Putamen (tissue), 1 donor: Measurements from ENCODE around the gene RFC4.

ENCODE experiments used
- DNase-seq: peaks from one replicate; pipeline ENCODE4 v3.0.0-alpha.2; 2016; ENCODE audit warnings: low spot score

The RFC4 gene

DNA sequence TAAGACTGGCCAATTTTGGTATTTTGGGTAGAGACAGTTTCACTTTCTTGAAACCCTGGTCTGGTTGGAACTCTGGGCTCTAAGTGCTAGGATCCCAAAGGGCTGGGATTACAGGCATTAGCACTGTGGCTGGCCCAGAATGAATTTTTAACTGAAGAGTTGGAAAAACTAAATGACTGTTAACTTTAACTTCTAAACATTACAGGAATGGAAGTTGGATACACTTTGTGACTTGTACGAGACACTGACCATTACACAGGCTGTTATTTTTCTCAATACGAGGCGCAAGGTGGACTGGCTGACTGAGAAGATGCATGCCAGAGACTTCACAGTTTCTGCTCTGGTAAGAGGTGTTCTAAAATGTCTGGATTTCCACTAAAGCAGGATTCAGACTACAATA, 19.4 kb downstream of the RFC4 start:
- DNase-seq, result no peak

DNA sequence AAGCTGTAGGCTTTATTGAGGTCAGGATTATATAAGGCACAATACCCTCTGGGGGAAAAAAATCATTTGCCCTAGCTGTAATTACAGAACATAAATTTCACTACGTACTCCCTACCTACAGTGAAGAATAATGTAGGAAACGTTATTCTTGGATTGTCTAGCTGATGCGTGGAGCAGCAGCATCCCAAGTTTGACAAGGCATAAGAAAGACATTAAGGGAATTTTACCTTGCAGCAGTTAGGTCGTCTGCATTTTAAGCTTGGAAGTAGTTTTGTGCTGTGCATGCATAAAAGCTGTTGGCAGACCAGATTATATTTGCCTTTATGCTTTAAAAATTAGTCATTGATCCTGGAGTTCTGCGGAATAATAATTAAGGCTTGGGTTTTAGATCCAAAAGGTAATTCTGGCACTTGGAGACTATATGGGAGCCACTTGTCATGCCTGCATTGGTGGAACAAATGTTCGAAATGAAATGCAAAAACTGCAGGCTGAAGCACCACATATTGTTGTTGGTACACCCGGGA, 20.7 kb downstream of the RFC4 start:
- DNase-seq, result no peak

- DNase-seq, result no peak
Measured at GRCh38 chr3:186784820-186785494, 21.3 kb downstream of the RFC4 start.

DNA sequence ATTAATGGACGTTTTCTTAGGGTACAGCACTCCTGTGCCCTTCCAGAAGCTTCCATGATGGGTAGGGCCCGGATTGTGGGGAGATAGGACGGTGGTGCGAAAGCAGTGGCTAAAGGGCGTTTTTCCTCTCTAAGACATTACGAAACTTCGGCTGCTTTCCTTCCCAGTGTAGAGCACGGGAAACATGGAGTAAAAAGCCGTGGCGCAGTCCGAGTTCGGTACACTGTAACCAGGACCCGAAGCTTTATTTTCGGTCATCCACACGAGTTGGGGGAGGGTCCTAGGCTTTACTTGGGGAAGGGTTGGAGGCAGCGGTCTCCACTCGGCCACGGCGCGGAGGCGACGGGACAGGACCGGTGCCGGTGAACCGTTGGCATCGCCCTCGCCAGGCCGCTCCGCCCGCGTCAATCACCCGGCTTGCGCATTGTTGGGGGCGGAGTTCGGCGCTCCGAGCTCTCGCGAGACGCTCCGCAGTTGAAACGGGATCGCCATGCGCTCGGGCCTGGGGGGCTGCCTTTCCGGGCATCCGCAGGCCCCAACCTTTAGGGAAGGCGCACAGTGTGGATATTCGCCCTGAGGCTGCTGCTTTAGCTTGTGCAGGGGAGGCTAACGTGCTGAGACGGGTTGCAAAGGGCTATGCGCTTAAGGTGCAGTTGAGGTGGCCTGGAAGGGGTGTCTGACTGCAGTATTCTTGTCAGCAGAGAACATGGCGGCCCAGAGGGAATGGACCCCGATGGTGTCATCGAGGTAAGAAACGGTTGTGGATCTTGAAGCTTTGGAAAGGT, 22.4 kb downstream of the RFC4 start:
- DNase-seq, result peak; percentile 79

- peak; percentile 92 for DNase-seq
Measured at GRCh38 chr3:186783058-186783730, 23.1 kb downstream of the RFC4 start, which contains the start of gene EIF4A2. EIF4A2 (plus strand) TSS chr3:186783577; CDS start chr3:186783611, 34 bp downstream.

DNA sequence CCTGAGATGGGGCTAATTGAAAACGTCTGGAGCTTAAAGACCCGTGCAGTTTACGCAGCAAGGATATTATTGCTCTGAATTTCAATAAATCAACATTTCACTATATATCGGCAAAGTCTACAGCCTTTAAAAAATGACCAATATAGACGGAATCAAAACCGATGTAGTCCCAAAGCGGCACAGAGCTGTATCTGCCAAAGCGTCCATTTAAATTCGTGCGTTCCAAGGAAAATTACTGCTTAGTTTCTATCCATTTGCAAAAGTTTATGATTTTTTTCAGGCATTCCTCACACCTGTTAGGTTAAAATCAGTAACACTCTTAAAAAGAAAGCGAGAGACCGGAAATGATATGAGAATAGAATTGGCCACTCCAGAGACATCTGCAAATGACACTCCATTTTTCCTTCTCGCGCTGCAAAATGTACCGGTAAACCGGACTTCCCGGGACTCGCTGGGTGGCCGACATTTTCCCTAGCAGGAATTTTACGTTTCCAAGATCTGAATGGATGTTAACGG, 23.7 kb downstream of the RFC4 start:
- DNase-seq, result no peak

DNA sequence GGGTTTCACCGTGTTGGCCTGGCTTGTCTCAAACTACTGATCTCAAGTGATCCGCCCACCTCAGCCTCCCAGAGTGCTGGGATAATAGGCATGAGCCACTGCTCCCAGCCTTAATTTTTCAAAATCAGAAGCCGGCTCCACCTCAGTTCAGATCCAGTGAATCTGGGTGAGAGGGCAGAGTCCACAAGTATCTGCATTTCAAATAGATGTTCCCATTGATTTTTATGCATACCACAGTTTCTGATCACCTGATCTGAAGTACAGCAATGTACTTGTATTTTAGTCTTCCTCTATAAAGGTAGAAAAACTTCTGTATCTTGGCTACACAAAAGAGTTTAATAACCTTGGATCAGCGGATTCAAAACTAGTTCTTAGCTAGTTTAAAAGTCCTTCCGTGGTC, 27.1 kb downstream of the RFC4 start:
- DNase-seq, result no peak

DNA sequence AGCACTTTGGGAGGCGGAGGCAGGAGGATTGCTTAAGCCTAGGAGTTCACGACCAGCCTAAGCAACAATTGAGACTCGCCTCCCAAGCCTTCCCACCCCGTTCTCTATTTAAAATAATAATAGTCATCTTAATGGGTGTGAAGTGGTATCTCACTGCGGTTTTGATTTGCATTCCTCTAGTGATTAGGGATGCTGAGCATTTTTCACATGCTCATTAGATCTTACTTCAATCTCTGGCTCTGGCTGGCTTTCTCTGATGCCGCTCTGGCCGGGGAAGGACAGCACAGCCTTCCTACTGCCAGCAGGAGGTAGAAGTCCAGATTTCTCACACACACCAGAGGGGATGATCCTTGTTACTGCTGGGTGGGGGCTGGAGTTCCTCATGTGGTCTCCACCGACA, 30.3 kb downstream of the RFC4 start:
- no peak for DNase-seq

DNA sequence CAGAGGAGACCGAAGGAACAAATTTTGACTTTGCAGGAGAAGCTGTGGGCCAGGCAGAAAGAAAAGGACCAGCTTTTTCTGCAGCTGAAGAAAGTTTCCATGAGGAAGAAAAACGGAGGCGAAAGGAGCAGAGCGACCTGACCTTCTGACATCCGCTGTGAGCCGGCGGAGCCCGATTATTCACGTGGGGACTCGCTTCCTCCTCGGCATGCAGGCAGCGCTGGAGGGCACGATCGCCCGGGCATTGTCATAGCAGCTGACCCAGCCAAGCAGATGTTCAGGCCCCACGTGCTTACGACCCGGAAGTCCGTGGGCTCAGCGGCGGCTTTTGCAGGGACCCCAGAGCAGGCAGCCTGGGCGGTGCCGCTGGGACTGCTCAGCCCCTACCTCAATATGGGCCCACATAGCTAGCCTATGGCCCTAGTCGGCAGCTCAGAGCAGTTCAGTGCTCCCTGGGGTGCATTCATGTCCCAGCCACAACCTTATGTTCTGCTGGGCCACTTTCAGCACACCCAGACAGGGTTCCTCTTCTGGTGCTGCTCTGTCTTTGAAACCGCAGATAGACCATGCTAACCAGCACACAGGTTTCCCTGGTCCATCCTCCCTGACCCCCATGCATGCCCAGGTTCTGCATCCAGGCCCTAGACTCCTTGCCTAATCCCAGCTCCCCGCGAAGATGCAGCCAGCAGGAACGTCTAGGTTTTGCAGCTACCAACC, 33.4 kb downstream of the RFC4 start:
- DNase-seq, result peak; percentile 65

DNA sequence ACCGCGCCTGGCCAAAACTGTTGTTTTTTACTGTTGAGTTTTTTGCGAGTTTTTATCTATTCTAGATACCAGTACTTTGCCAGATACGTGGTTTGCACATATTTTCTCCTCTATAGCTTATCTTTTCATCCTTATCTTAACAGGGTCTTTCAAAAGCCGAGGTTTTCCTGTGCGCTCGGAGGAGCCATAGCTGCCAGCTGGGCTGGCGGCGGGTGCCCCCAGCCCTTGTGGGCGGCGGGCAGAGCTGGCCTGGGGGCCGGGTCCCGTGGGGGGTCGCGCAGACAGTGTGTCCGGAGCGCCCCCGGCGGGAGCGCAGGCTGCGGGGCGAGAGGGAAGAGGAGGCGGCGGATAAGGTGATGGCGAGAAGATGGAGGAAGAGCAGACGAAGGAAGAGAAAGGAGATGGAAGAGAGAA, 34.0 kb downstream of the RFC4 start:
- DNase-seq, result no peak

DNA sequence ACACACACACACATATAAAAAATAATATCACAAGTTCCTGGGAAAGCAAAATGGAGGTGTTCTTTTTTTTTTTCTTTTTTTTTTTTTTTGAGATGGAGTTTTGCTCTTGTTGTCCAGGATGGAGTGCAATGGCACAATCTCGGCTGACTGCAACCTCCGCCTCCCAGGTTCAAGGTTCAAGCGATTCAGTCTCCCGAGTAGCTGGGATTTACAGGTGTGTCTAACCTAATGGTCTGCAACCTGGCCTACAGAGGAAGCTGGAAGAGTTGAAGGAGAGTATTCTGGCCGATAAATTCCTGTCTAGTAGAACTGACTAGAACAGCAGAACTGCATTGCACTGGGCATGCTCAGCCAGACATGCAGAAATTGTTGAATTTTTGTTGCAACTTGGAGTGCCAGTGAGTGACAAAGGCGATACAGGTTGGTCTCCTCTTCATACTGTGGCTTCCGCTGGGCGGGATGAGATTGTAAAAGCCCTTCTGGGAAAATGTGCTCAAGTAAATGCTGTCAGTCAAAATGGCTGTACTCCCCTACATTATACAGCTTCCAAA, 45.3 kb downstream of the RFC4 start:
- DNase-seq, result no peak

DNA sequence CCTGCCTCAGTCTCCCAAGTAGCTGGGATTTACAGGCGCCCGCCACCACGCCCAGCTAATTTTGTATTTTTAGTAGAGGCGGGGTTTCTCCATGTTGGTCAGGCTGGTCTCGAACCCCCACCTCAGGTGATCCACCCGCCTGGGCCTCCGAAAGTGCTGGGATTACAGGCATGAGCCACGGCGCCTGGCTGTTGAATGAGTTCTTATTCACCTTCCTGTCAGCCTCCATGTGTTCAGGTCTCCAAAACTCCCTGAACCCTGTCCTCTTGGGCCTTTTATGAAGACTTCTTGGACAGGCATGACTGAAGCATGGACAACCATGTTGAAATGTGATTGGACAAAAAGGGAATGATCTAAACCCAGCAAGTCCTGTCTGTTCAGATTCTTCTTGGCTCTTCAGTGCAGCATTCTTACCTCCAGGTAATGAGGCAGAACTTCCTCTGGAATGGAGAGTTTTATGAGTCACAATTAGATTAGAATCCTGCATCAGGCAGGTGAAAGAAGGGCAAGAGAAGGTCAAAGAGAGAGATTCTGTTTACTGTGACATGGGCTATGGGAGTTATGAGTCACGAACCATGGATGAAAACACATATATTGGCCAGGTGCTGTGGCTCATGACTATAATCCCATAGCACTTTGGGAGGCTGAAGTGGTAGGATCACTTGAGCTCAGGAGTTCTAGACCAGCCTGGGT, 46.0 kb downstream of the RFC4 start:
- no peak for DNase-seq

GRCh38 chr3:186759231-186759930, 46.9 kb downstream of the RFC4 start:
- no peak for DNase-seq

DNA sequence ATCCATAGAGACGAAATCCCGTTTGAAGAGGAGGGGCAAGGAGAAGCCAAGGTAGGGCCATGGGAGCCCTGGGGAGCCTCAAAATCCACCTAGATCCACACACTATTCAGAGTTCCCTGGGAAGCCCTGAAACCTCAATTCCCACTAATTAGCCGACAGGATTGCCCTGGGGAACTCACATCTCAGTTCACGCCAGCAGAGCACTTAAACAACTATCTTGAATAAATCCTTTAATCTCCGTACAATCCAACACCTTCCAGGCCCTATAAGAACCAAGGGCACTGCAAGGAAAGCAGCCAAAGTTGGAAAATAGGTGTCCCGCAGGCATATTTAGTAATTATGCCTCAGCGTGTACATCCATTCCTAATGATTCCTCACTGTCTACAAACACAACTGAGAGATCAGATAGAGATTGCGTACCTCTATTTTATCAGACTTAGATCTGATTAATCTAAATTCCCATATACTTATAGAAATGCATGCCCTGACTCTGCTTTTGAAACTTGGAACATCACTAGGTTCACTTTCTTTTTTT, 48.5 kb downstream of the RFC4 start:
- DNase-seq, result no peak

GRCh38 chr3:186757214-186757613, 49.1 kb downstream of the RFC4 start:
- DNase-seq, result no peak

GRCh38 chr3:186754871-186755270, 51.4 kb downstream of the RFC4 start:
- no peak for DNase-seq

DNA sequence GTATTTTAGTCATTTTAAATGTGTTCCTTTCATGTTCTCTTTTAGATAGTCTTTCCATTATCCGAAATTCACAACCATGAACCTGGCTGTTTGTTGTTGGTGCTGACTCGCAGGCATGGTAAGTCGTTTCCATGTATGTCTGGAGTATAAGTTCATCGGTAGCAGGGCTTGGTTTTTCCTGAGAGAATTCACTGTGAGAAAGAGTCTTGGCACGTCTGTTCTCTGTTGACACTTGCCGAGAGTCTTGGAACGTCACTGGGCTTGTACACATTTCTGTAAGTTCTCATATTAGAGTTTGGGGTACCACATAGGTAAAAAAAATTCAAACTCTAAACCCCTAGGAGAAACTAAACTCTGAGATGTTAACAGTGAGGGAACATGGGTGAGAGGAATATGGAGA, 52.3 kb downstream of the RFC4 start:
- DNase-seq, result no peak

- no peak for DNase-seq
Measured at GRCh38 chr3:186751480-186751879, 54.8 kb downstream of the RFC4 start.

DNA sequence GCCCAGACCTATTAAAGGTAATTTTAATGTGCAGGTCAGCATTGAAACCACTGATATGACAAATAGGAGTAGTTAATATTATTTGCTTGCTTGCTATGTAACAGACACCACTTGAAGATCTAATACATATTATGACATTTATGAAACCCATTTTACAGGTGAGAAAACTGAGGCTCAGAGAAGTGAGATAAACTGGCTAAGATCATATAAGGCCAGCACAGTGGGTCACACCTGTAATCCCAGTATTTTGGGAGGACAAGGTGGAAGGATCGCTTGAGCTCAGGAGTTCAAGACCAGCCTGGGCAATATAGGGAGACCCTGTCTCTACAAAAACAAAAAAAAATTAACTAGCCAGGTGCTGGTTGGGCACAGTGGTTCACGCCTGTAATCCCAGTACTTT, 56.0 kb downstream of the RFC4 start:
- no peak for DNase-seq

- DNase-seq, result peak; percentile 2
Measured at GRCh38 chr3:186746008-186746407, 60.3 kb downstream of the RFC4 start.
